Activated CD8-positive, alpha-beta memory T cell treated with anti-CD3 and anti-CD28 coated beads, Interleukin-2, amount 50 U/mL, for 24 hours (primary cell): ENCODE measurements around the gene DUS1L.

Source experiments
- DNase-seq: peaks from one replicate; pipeline ENCODE4 v3.0.0-alpha.2; 2020; ENCODE audit errors: extremely low read depth

DUS1L gene

DNA sequence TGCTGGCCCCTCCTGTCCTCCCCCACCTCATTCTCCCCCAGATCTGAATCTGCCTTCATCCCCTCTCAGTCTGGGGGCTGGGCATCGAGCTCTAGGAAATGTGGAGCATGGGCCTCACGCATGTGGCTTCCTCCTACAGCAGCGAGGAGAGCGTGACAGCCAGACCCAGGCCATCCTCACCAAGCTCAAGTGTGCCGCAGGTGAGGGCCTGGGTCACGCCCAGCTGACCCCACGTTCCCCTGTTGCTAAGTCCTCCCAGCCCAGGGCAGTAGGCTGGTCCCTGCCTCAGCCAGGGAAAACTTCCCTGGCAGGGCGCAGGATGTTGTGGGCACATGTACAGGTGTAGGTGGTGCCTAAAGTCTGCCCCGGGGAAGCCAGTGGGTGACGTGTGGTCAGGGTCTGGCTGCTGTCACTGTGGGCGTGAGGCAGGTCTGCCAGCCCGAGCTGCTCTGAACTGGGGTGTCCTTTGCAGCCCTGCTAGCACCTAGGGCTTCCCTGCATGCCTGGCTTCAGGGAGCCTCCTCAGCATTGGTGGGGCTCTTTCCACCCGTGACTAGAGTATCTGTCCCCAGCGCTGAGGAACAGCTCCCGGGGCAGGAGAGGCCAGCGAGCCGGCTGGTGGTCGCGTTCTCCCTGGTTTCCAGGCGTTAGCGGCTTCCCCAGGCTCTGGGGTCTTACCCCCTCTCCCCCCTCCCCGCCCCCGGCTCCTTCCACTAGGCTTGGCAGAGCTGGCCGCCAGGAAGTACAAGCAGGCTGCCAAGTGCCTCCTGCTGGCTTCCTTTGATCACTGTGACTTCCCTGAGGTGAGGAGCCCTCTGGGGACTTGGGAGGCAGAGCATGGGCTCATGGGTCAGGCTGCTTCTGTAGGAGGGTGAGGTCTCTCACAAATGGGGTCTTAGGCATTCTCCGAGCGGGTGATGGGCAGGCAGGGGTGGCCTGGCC lies 10.3 kb downstream of the DUS1L start:
- DNase-seq = no peak

DNA sequence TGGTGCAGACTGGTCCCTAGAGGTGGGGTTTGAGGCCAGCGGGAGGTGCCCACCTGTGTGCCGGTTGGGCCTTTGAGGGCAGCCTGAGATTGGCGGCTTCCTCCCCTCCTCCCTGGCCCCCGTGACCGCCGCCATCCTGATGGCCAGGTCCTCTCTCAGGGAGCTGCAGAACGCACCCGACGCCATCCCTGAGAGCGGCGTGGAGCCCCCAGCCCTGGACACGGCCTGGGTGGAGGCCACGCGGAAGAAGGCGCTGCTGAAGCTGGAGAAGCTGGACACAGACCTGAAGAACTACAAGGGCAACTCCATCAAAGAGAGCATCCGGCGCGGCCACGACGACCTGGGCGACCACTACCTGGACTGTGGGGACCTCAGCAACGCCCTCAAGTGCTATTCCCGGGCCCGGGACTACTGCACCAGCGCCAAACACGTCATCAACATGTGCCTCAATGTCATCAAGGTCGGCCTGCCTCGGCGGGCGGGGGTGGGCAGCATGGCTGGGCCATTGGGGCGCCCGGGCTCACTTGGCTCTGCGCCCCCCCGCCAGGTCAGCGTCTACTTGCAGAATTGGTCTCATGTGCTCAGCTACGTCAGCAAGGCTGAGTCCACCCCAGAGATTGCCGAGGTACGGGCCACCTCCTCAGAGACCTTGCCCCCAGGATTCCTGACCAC lies 11.1 kb downstream of the DUS1L start:
- no peak for DNase-seq

DNA sequence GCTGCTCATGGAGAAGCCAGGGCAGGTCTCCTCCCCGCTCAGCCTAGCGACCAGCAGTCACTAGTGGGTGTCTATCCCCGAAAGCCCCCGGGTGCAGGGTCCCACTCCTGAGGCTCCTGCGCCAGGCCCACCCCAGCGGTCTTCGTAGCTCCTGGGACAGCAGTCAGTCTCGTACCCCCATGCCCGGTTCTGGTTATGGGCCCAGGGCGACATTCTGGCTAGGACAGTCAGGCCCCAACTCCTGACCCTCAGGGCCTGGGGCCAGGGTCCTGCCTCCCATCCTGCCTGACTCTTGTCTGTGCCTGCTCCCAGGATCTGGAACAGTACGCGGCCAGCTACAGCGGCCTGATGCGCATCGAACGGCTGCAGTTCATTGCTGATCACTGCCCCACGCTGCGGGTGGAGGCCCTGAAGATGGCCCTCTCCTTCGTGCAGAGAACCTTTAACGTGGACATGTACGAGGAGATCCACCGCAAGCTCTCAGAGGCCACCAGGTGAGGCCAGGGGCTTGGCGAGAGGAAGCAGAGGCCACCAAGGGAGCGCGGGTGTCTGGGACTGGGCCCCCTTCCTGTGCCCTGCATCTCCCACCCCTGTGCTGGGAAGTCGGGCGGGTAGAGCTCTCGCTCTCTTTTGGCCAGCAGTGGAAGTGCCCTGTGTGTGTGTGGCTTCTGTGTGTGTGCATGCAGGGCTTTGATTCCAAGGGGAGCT lies 11.9 kb downstream of the DUS1L start:
- no peak for DNase-seq

DNA sequence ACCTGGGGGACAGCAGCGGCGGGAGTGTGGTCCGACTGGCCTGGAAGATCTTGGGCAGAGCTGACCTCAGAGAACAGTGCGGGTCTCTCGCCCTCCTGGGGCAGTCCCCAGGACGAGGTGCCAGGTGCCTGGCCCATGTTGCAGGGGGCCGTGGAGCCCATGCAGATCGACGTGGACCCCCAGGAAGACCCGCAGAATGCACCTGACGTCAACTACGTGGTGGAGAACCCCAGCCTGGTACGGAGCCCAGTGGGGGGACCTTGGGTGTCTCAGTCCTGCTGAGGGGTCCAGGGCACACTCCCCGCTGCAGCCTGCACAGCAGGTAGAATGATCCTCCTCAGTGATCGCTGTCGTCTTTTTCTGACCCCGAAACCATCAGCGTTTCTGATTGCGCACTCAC lies 12.5 kb downstream of the DUS1L start:
- no peak for DNase-seq

DNA sequence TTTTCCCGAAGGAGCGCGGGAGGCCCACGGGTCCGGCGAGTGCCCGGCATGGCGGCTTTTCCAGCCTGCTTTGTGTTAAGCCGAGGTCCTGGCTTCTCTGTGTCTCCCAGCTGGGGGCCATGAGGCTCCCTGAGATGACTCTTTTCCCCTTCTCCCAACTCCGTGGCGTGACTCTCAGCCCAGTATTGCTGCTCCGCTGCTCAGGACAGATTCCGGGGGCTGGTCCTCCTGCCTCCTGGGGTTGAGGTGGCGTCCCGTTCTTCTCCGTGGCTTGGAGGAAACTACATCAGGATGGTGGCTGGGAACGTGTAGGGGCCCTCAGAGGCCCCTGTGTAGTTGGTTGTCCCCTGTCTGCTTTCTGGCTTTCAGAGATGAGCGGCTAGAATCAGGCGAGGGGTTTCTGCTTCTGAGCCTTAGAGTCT lies 13.0 kb downstream of the DUS1L start:
- DNase-seq = no peak

DNA sequence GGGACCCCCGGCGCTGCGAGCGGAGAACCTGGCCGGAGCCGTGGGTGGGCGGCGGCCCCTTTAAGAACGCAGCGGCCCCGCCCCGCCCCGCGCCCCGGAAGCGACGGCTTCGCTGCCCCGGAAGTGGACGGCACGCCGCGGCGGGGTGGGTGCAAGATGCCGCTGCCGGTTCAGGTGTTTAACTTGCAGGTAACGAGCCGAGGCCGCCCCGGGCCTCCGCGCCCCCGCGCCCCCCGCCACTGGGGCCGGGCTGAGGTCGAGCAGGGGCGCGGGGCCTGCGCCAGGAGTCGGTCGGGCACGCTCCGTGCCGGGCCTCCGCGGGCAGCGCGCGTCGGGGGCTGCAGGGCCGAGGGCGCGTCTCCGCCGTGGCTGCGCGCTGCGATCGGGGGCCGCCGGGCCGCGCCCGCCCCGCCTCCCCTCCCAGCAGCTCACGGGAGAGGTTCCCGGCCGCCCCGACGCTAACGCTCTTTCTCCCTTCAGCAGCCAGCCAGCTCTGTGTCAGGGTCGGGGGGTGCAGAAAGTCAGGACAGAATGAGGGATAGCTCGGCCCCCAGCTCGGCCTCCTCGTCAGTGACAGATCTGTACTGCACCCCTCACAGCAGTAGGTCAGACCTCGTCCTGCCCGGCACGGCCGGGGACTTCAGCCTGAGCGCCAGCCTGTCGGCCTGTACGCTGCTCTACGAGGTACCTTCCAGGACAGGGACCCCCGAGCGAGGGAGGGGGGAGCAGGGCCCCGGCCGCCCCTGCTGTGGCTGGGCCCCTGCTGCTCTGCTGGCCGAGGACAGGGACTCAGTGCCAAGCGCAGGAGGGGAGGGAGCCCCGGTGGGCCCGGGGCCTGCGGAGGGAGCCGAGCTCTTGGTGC lies 13.6 kb downstream of the DUS1L start, which contains the start of the genes GPS1 and RFNG:
GPS1 (plus strand) TSS at position 123 of the 862 bp plus-strand sequence; CDS start at position 157, 34 bp downstream.
RFNG (minus strand) TSS at position 36 of the 862 bp plus-strand sequence. CDS start 45 bp downstream, outside the sequence.
- DNase-seq = peak; percentile 63

DNA sequence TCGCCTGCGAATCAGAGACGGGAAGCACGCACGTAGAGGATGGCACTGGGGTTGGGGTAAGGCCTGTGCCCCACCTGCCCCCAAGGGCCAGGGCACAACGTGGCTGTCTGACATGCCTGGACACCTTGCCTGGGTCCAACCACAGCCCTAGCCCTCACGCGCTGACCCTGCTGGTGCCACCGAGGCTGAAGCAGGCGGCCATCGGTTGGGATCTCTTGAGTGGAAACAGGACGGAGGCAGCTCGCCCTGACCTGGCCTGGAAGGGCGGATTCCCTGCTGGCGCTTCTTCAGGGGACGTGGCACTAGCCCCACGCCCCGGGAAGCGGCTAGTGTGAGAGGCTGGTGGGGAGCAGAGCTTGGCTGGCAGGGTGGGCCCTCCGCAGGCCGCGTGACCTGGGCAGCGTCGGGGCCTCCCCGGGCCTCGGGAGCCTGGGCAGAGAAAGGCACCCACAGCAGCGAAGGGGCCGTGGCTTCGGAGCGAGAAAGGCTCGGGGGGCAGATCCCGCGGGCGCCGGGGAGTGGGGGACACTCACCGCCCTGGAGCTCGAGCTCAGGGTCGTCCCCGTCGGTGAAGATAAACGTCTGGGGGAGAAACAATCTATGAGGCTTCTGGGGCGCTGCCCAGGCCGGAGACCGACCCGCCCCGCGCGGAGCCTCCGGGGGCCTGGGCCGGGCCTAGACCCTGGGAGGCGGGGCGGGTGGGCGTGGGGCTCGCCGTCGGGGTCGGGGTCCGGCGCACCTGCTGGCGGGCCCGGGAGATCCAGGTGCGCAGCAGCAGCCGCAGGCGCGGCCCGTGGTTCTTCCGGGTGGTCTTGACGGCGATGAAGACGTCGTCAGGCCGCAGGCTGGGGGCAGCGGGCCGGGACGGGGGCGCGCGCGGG lies 14.6 kb downstream of the DUS1L start:
- no peak for DNase-seq

DNA sequence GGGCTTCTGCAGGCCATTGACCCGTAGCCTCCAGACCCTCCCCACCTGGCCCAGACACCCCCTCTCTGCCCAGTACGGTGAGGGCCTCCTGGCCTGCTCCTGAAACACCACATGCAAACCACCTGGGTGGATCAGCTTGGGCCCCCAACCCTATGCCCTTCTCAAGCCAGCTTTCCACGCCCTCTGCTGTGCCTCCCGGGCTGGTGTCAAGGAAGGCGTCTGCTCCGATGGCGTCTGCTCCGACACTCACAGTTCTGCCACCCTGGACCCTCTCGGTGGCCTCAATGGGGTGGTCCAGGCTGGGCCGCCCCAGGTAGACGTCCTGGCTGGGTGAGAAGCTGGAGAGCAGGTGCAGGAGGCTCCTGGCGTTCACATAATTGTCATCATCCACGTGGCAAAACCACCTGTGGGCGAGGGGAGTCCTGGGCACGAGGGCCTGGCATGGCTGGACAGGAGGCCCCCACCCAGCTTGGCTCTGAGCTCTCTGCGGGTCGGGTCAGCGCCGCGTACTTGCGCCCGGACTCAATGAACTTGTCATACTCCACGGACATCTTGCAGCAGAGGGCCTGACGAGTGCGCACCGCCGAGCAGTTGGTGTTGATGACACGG lies 15.3 kb downstream of the DUS1L start:
- DNase-seq = no peak

DNA sequence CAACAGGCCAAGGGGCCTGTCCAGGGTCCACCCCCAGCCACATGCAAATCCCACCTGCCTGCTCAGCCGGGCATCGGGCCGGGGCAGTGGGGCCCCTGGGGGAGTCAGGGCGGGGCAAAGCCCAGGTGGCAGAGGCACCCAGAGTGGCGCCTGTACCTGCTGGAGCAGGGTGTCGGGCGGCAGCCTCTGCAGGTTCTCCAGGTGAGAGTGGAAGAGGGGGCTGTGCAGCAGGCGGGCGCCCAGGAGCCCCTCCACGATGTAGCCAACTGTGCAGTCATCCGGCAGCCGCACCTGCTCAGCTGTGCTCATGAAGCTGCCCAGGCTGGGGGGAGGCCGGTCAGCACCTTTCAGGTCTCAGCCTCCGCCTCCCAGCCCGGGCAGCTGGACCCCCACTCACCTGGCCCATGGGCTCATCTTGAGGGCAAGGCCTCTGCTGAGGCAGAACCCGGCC lies 16.1 kb downstream of the DUS1L start:
- no peak for DNase-seq

DNA sequence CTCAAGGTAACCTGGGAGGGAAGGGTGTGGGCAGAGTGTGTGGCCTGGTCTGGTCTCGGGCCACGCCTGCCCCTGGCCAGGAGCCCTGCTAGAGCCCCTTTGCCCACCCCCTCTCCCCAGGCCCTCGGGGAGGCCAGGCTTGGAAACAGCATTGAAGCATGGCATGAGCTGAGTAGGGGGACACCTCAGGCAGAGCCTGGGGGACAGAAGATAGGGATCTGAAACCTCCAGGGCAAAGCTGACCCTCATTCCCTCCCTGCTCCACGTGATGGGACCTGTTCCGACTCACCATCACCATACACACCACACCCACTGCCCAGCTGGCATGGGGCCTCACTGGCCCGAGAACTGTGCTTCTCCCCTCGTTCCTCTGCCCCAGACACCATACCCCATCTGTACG lies 16.5 kb downstream of the DUS1L start:
- DNase-seq = no peak

DNA sequence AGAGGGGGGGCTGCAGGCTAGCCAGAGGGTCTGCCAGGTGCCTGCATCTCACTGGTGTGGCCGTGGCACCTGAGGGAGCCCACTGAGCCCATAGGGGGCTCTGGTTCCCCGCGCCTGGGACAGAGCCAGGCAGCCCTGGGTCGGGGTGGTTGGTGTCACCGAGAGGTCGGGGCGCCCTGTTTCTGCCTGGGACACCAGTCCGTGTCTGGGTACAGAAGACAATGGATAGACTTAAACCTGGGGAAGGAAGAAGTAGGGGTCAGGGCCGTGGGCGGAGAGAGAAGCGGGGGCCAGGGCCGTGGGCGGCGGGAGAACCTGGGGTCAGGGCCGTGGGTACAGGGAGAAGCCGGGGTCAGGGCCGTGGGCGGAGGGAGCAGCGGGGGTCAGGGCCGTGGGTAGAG lies 17.0 kb downstream of the DUS1L start:
- no peak for DNase-seq

DNA sequence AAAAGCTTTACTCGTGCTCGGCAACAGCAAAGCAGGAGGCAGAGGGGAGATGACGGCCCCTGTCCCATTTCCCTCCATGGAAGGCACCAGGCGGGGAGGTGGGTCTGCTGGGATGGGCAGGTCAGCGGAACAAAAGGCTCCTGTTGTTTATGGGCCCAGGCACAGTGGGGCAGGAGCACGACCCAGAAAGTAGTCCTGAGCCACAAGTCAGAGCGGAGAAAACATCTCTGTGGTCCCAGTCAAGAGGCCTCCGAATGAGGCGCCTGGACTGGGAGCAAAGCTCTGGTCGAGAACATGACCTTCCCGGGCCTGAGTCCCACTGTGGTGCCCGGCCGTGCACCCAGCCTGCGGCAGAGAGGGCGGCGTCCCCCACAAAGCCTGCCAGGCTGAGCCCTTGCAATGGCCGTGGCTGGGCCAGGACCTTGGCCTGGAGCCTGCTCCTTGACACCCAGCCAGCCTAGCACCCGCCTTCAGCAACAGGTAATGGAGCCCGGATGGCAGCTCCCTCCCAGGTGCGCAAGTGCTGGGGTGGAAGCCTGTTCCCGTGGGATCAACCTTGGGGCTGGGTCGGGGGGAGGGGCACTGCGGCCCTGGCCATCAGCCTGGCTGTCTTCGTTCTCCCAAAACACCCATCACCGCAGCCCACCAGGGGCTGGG lies 17.6 kb downstream of the DUS1L start:
- DNase-seq = no peak

DNA sequence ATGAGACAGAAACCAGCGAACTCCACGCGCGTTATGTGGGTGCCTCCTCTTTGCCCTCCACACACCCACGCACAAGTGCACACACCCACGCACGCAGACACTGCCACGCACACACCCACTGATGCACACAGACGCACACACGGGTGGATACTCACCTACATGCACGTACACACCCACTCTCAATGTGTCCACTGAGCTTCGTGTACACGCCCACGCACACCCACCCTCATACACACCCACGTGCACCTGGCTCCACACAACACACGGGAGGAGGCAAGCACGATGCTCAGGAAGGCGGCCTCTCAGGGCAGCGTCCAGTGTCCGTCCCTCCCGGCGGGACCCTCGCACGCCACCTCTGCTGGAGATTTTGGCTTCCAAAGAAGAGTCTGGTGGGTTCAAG lies 18.2 kb downstream of the DUS1L start:
- no peak for DNase-seq

DNA sequence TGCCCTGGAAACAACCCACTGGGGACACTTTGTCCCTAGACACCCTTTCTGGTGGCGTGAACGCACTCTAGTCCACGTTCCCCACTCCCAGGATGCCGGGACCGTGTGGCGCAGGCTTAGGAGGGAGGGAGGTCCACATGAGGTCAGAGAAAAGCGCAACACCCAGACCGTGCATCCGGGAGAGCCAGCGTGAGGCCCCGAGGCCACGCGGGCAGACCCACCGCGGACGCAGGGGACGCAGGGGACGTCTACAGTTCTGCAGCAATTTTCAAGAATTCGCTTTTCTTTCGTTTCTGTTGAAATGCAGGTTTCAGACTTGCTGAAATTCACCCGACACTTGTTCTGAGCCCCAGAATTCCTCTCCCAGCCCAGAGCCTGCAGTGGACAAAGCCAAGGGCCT lies 18.7 kb downstream of the DUS1L start:
- DNase-seq = no peak

DNA sequence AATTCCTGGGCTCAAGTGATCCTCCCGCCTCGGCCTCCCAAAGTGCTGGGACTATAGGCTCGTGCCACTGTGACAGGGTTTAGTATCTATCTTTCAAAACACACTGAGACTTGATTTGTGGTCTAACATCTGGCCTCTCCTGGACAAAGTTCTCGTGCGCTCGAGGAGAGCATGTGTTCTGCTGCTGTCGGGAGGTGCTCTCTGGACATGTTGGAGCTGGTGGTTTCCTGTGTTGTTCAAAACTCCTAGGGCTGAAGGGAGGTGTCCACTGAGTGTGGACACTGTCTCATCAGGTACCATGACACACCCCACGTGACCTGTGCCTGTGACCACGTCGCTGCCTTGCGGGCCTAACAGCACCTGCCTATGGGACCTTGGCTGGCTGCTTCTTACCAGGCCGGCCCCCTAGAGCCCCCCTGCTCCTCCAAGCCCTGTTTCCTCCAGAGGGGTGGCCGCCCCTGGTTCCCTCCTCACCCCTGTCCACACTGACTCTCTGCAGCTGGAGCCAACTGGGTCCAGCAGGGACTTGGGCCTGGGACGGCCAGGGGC lies 19.6 kb downstream of the DUS1L start:
- DNase-seq = no peak

DNA sequence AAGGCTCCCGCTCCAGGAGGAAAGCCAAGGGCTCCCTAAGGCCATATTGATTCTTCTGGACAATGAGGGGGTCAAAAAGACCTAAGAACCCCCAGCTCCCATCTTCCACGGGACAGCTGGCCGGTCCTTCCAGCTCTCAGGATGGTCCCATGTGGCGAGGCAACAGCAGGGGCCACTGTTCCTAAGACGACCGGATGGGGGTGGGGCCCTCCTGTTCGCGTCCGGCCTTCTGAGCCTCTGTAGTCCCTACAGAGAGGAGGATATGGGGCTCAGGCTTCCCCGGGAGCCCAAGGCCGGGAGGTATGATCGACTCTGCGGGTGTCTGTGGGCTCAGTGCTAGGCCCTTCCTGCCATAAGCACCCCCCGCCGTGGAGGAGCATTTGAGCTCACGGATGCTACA lies 22.1 kb downstream of the DUS1L start:
- DNase-seq = no peak

DNA sequence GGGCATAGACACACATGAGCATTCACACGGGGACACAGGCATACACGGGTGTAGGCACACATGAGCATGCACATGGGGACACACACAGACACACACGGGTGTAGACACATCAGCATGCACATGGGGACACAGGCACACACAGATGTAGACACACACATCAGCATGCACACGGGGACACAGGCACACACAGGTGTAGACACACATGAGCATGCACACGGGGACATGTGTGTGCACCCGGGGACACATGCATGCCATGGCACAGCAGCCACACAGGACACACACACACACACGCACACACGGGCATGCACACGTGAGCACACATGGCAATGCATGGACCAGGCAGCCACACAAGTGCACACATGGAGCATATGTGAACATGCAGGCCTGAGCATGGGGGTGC lies 23.0 kb downstream of the DUS1L start:
- DNase-seq = no peak

DNA sequence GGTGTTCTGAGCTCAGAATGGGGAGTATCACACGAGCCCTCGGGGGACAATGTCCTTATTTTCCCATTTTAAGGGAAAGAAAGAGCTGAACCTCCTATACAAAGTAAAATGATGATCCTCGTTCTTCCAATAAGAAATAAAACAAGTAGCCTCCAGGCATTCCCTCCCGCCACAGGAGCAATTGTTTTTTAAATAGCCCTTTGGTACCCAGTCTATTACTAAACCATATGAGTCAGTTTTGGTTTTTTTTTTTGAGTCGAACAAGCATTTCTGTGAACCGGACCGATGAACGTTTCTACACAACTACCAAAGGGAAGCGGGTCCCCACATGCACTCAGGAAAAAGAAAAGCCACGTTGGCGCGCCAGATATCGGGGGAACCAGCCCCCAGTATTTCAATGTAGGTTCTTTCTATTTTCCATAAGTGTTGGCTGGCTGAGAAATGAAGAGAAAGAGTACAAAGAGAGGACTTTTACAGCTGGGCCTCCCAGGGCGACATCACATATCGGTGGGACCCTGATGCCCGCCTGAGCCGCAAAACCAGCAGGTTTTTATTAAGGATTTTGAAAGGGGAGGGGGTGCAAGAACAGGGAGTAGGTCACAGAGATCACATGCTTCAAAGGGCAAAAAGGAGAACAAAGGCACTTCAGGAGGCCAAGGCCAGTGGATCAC lies 24.3 kb downstream of the DUS1L start:
- no peak for DNase-seq
